ENCODE measurements around the gene ABLIM1. TPM values are rescaled to one million over a fixed set of nuclear protein-coding genes. Genes with fewer than 3 reads are reported as not detected.

The ABLIM1 gene
- total RNA-seq, 1 experiment from 2014 or later: 34.0 TPM

DNA sequence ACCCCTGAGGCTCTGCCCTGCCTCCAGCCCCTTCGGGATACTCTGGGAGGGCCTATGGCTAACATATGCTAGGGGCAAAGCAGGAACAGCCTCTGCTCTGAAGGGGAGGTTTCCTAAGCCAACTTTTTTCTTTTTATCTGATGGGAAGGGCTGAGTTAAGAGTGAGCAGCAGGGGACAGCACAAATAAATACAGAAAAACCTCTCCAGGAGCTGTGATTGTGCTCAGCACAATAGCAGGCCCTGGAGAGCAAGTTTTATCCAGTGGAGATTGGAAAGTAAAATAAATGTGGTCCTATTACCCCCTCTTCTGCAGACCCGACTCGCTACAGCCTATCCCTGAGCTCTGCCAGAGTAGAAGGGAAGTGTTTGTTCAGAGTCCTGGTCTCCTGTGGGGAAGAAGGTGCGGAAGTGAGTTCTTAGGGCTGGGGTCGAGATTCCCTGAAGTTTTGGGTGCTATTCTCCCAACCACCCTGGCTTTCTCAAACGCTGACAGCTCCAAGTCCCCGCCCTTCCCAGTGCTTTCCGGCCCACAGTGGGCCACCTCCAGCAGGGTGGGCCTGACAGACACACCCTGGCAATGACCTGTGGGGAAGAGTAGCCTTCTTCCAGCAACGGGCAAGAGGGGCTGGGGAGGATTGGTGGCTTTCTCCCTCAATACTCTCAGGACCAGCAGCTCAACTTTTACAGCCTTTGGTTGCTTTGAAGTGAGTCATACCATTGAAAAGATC is 230.8 kb downstream of the ABLIM1 start:
- TF ChIP-seq CTCF (conservative IDR thresholded peaks at IDR 0.05; ENCODE audit: low read depth, low read length): no peak
- no peak for TF ChIP-seq EZH2 (IDR thresholded peaks at IDR 0.05; ENCODE audit: borderline replicate concordance, low read depth, low read length, poor library complexity, severe bottlenecking)
- Histone ChIP-seq H3K27ac (ENCODE audit: low read depth, low read length, poor library complexity, severe bottlenecking) (no peak overlapping the region), H3K36me3 (ENCODE audit: insufficient read depth, low read length, poor library complexity, severe bottlenecking) (no peaks in the 10 kb centered on the region), H3K4me3 (ENCODE audit: low read depth, low read length, poor library complexity, severe bottlenecking) (no peak overlapping the region), H3K4me1 (ENCODE audit: insufficient read depth, low read length, poor library complexity, severe bottlenecking) (no peaks in the 10 kb centered on the region), H3K27me3 (replicated peaks; ENCODE audit: insufficient read depth, low read depth, low read length, poor library complexity) (no peaks in the 10 kb centered on the region), H3K9me3 (ENCODE audit: low read depth, low read length, poor library complexity, severe bottlenecking) (no peaks in the 10 kb centered on the region)
- no peak for DNase-seq (ENCODE audit: low spot score)
- BruUV-seq (replicated peaks): no TSS peak
- POLR2A ChIA-PET (ENCODE audit: low non-redundant PET): no interaction called here
- CTCF ChIA-PET: no interaction called here
- intact Hi-C loops (cut with micrococcal nuclease; ENCODE audit: unreplicated experiment): no loop called here

GRCh38 chr10:114426476-114426875 is 231.6 kb downstream of the ABLIM1 start:
- TF ChIP-seq CTCF (conservative IDR thresholded peaks at IDR 0.05; ENCODE audit: low read depth, low read length) (no peak), EZH2 (IDR thresholded peaks at IDR 0.05; ENCODE audit: borderline replicate concordance, low read depth, low read length, poor library complexity, severe bottlenecking) (no peak)
- no peak overlapping the region for H3K27ac ChIP-seq (ENCODE audit: low read depth, low read length, poor library complexity, severe bottlenecking)
- no TSS peak for BruUV-seq (replicated peaks)
- H3K27me3 ChIP-seq (replicated peaks; ENCODE audit: insufficient read depth, low read depth, low read length, poor library complexity): no peaks in the 10 kb centered on the region
- intact Hi-C loops (cut with micrococcal nuclease; ENCODE audit: unreplicated experiment): no loop called here
- no peaks in the 10 kb centered on the region for H3K4me1 ChIP-seq (ENCODE audit: insufficient read depth, low read length, poor library complexity, severe bottlenecking)
- no peaks in the 10 kb centered on the region for H3K36me3 ChIP-seq (ENCODE audit: insufficient read depth, low read length, poor library complexity, severe bottlenecking)
- CTCF ChIA-PET: no interaction called here
- H3K4me3 ChIP-seq (ENCODE audit: low read depth, low read length, poor library complexity, severe bottlenecking): no peak overlapping the region
- POLR2A ChIA-PET (ENCODE audit: low non-redundant PET): no interaction called here
- H3K9me3 ChIP-seq (ENCODE audit: low read depth, low read length, poor library complexity, severe bottlenecking): no peaks in the 10 kb centered on the region
- no peak for DNase-seq (ENCODE audit: low spot score)

DNA sequence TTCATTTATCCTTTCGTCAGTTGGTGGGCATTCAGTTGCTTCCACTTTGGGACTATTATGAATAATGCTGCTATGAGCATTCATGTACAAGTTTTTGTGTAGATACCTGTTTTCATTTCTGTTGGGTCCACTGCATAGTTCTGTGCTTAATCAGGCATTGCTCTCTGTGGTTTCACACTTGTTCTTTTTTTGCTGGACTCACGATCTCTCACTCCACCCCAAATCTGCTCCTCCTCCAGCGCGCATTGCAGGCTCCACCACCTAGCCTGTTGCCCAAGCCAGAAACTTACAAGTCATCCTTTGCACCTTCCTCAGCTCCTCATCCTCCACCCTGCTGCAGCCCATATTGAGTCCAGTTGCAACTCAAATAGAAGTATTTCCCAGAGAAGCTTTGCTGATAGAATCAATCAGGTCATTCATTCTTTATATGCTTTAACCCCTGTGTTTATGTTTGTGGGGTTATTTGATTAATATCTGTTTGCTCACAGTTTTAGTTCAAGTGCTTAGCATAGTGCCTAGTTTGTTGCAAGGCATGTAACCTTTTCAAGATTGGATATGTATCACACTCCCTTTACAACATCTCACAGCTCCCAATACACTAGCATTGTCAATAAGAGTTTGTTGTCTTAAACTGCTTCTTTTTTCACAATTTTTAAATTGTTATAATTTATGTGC is 237.1 kb downstream of the ABLIM1 start:
- no peaks in the 10 kb centered on the region for H3K9me3 ChIP-seq (ENCODE audit: low read depth, low read length, poor library complexity, severe bottlenecking)
- ChIA-PET CTCF (no interaction called here), POLR2A (ENCODE audit: low non-redundant PET) (no interaction called here)
- no TSS peak for BruUV-seq (replicated peaks)
- H3K4me3 ChIP-seq (ENCODE audit: low read depth, low read length, poor library complexity, severe bottlenecking): no peak overlapping the region
- intact Hi-C loops (cut with micrococcal nuclease; ENCODE audit: unreplicated experiment): no loop called here
- no peaks in the 10 kb centered on the region for H3K4me1 ChIP-seq (ENCODE audit: insufficient read depth, low read length, poor library complexity, severe bottlenecking)
- no peaks in the 10 kb centered on the region for H3K36me3 ChIP-seq (ENCODE audit: insufficient read depth, low read length, poor library complexity, severe bottlenecking)
- peaks cover 5% of the 10 kb centered on the region for H3K27me3 ChIP-seq (replicated peaks; ENCODE audit: insufficient read depth, low read depth, low read length, poor library complexity)
- no peak for DNase-seq (ENCODE audit: low spot score)
- no peak overlapping the region for H3K27ac ChIP-seq (ENCODE audit: low read depth, low read length, poor library complexity, severe bottlenecking)
- TF ChIP-seq CTCF (conservative IDR thresholded peaks at IDR 0.05; ENCODE audit: low read depth, low read length) (no peak), EZH2 (IDR thresholded peaks at IDR 0.05; ENCODE audit: borderline replicate concordance, low read depth, low read length, poor library complexity, severe bottlenecking) (no peak)
